Hematopoietic multipotent progenitor cell treated with erythropoietin and hydrocortisone succinate and interleukin-3 and kit ligand, for 6 days (in vitro differentiated cells): Measurements from ENCODE around the gene KPNB1.

ENCODE experiments used
- DNase-seq: peaks from one replicate; pipeline ENCODE4 v3.0.0-alpha.2; 2015

The KPNB1 gene

GRCh38 chr17:47649153-47649971 is at the start of gene KPNB1:
TSS of gene KPNB1 (plus strand) at chr17:47649919. CDS start at chr17:47650245, 326 bp downstream.
- DNase-seq = peak; percentile 100

- no peak for DNase-seq
Observed at GRCh38 chr17:47603830-47604597, 45.7 kb upstream of the KPNB1 start.

- DNase-seq = no peak
Observed at GRCh38 chr17:47604598-47604927, 45.2 kb upstream of the KPNB1 start.

- no peak for DNase-seq
Observed at GRCh38 chr17:47605011-47605410, 44.7 kb upstream of the KPNB1 start.

GRCh38 chr17:47607481-47607880 is 42.2 kb upstream of the KPNB1 start:
- no peak for DNase-seq

- no peak for DNase-seq
Observed at GRCh38 chr17:47611372-47612350, 38.1 kb upstream of the KPNB1 start.

- DNase-seq = peak; percentile 88
Observed at GRCh38 chr17:47615766-47616424, 33.8 kb upstream of the KPNB1 start.

- DNase-seq = peak; percentile 19
Observed at GRCh38 chr17:47618410-47618809, 31.3 kb upstream of the KPNB1 start.

GRCh38 chr17:47620503-47621245 is 29.0 kb upstream of the KPNB1 start:
- DNase-seq = no peak

- DNase-seq = no peak
Observed at GRCh38 chr17:47621293-47622179, 28.2 kb upstream of the KPNB1 start.

- DNase-seq = no peak
Observed at GRCh38 chr17:47622180-47622549, 27.6 kb upstream of the KPNB1 start.

- DNase-seq = no peak
Observed at GRCh38 chr17:47624727-47625068, 25.0 kb upstream of the KPNB1 start.

- DNase-seq = no peak
Observed at GRCh38 chr17:47628014-47628566, 21.6 kb upstream of the KPNB1 start.

GRCh38 chr17:47629826-47630225 is 19.9 kb upstream of the KPNB1 start:
- DNase-seq = no peak

GRCh38 chr17:47630614-47631013 is 19.1 kb upstream of the KPNB1 start:
- peak; percentile 91 for DNase-seq

- no peak for DNase-seq
Observed at GRCh38 chr17:47632991-47633390, 16.7 kb upstream of the KPNB1 start.

GRCh38 chr17:47633996-47634395 is 15.7 kb upstream of the KPNB1 start:
- DNase-seq = no peak

GRCh38 chr17:47634870-47635269 is 14.8 kb upstream of the KPNB1 start:
- no peak for DNase-seq

- DNase-seq = no peak
Observed at GRCh38 chr17:47635734-47636133, 14.0 kb upstream of the KPNB1 start.

- DNase-seq = no peak
Observed at GRCh38 chr17:47636273-47637030, 13.3 kb upstream of the KPNB1 start.
